Endothelial cell of umbilical vein (primary cell): ENCODE data around the gene STX12.

Experiments used
- CTCF ChIP-seq, 2 donors: IDR thresholded peaks; 1 replicate in 1 of 2; 2 replicates in 1 of 2; pipeline ENCODE4 v1.5.1; 2011; ENCODE audit warnings: low read length in 2 of 2, mild to moderate bottlenecking in 2 of 2, moderate library complexity in 2 of 2, control low read depth in 1 of 2, inconsistent platforms in 1 of 2, low read depth in 1 of 2; ENCODE audit not compliant: insufficient read depth in 1 of 2; ENCODE audit errors: extremely low read depth in 1 of 2
- EZH2 ChIP-seq: IDR thresholded peaks from 2 replicates; pipeline ENCODE4 v1.6.1; 2012; ENCODE audit warnings: borderline replicate concordance, low read depth, mild to moderate bottlenecking, moderate library complexity, low read length, inconsistent platforms; ENCODE audit not compliant: severe bottlenecking
- MAX ChIP-seq: IDR thresholded peaks from 2 replicates; pipeline ENCODE4 v1.6.1; 2011; ENCODE audit not compliant: insufficient read depth, insufficient read length
- POLR2AphosphoS5 ChIP-seq: IDR thresholded peaks from 2 replicates; pipeline ENCODE4 v1.6.1; 2012; ENCODE audit warnings: low read depth, mild to moderate bottlenecking, control low read depth, low read length, moderate library complexity; ENCODE audit not compliant: insufficient read depth

- TF ChIP-seq CTCF (IDR thresholded peaks at IDR 0.05; ENCODE audit: extremely low read depth in 1 of 2, insufficient read depth in 1 of 2, low read depth in 1 of 2, low read length in 2 of 2) (no peak), MAX (no peak), EZH2 (no peak), POLR2AphosphoS5 (no peak)
Observed at GRCh38 chr1:27861436-27861835, 88.4 kb downstream of the STX12 start.
